ENCODE results near the gene ZBTB20. TPM values are rescaled to one million over a fixed set of nuclear protein-coding genes. Genes with fewer than 3 reads are reported as not detected.

ZBTB20 gene
- polyA plus RNA-seq, 3 donors, result 1.3 to 3.2 (median 2.0) TPM

DNA sequence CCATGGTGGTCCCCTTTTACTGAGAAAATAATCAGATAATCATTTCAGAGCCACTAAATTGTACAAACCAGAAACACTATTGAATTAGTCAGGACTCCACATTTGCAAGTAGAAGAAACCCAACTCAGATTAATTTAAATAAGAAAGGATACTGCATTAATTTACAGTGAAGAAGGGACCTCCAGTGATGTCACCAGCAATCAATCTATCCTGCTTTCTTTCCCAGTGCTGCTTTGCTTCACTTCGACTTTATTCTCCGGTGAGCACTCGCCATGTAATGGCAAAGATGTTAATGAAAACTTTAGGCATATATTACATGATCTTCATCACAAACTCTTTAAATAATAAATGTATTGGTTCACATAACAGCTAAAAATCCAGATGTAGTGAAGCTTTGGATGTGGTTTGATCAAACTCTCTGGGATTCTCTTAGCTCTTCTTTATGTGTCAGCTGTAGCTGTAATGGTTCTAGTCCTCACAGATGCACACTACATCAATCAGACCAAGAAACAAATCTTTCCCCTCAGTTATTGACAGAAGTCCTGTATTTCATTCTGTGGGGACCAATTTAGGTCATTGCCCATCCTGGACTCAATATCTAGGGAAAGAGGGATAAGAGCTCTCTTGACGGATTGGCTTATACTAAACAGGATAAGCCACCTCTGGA, 14.2 kb upstream of the ZBTB20 start:
- Mint-ChIP-seq H3K4me3 (no peak overlapping the region), H3K4me1 (no peaks in the 10 kb centered on the region), H3K27ac (no peak overlapping the region), H3K36me3 (no peaks in the 10 kb centered on the region), H3K27me3 (ENCODE audit: low read depth in 3 of 3) (peaks cover 0 to 6% (median 0%) of the 10 kb centered on the region in 3 donors), H3K9me3 (peaks cover 0 to 10% (median 6%) of the 10 kb centered on the region in 7 donors)
- DNase-seq, result no peak
- TF ChIP-seq, protein P1, sequence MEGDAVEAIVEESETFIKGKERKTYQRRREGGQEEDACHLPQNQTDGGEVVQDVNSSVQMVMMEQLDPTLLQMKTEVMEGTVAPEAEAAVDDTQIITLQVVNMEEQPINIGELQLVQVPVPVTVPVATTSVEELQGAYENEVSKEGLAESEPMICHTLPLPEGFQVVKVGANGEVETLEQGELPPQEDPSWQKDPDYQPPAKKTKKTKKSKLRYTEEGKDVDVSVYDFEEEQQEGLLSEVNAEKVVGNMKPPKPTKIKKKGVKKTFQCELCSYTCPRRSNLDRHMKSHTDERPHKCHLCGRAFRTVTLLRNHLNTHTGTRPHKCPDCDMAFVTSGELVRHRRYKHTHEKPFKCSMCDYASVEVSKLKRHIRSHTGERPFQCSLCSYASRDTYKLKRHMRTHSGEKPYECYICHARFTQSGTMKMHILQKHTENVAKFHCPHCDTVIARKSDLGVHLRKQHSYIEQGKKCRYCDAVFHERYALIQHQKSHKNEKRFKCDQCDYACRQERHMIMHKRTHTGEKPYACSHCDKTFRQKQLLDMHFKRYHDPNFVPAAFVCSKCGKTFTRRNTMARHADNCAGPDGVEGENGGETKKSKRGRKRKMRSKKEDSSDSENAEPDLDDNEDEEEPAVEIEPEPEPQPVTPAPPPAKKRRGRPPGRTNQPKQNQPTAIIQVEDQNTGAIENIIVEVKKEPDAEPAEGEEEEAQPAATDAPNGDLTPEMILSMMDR (IDR thresholded peaks at IDR 0.05), result no peak
- H4K20me1 ChIP-seq (ENCODE audit: insufficient read depth, low read length), result no peaks in the 10 kb centered on the region
- H3K79me2 ChIP-seq (ENCODE audit: insufficient read depth, low read length), result no peaks in the 10 kb centered on the region
- H3K4me2 ChIP-seq (replicated peaks; ENCODE audit: extremely low read depth, low read length, poor library complexity, severe bottlenecking), result no peak overlapping the region
- H2AFZ ChIP-seq (ENCODE audit: insufficient read depth, low read depth, low read length, poor library complexity, severe bottlenecking), result no peak overlapping the region
- H3K4me3 ChIP-seq (replicated peaks in 1 of 3; ENCODE audit: low read depth in 2 of 3, low read length in 3 of 3), result no peak overlapping the region
- no peak overlapping the region for H3K9ac ChIP-seq (ENCODE audit: insufficient read depth, low read length, poor library complexity, severe bottlenecking)
- no peaks in the 10 kb centered on the region for H3K36me3 ChIP-seq (replicated peaks in 1 of 2; ENCODE audit: control insufficient read depth in 1 of 2, insufficient read depth in 2 of 2, low read length in 2 of 2)
- 100% methylated on average over 1 of the region's 4 CpGs for WGBS (ENCODE audit: insufficient coverage)
- intact Hi-C loops (cut with micrococcal nuclease), result no loop called here
- no peaks in the 10 kb centered on the region for H3K4me1 ChIP-seq (ENCODE audit: control insufficient read depth in 1 of 2, insufficient read depth in 2 of 2, low read length in 2 of 2)
- H3K27me3 ChIP-seq (ENCODE audit: control insufficient read depth in 2 of 2, insufficient read depth in 2 of 2, low read length in 2 of 2), result no peaks in the 10 kb centered on the region
- H3K9me3 ChIP-seq (replicated peaks in 1 of 2; ENCODE audit: control insufficient read depth in 1 of 2, insufficient read depth in 1 of 2, low read length in 2 of 2), result no peaks in the 10 kb centered on the region
- no peak overlapping the region for H3K27ac ChIP-seq (ENCODE audit: low read depth in 1 of 2, low read length in 2 of 2)

DNA sequence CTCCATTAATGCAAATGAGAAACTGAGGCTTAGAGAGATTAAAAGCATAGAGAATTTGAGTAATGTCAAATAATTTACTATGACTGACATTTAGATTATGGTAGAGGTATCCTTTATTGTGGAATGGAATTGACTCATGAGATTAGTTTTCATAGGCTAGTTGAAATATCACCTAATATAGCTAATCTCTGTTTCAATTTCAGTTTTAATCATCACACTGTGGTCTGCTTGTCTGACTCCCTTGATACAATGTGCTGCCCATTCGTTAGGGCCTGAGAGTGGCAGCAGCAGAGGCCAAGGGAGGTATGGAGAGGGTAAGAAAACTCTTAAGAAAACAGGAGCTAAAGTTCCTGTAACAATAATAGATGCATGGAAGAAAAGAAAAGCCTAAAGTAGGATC, 13.2 kb upstream of the ZBTB20 start:
- H3K4me3 Mint-ChIP-seq, result no peak overlapping the region
- intact Hi-C loops (cut with micrococcal nuclease), result no loop called here

More for the DNA sequence above, 13.2 kb upstream of the ZBTB20 start:
- peaks cover 0 to 6% (median 0%) of the 10 kb centered on the region in 3 donors for H3K27me3 Mint-ChIP-seq (ENCODE audit: low read depth in 3 of 3)
- no peaks in the 10 kb centered on the region for H3K79me2 ChIP-seq (ENCODE audit: insufficient read depth, low read length)
- peaks cover 0 to 10% (median 6%) of the 10 kb centered on the region in 7 donors for H3K9me3 Mint-ChIP-seq
- H3K9me3 ChIP-seq (replicated peaks in 1 of 2; ENCODE audit: control insufficient read depth in 1 of 2, insufficient read depth in 1 of 2, low read length in 2 of 2), result no peaks in the 10 kb centered on the region
- H3K4me2 ChIP-seq (replicated peaks; ENCODE audit: extremely low read depth, low read length, poor library complexity, severe bottlenecking), result no peak overlapping the region
- H3K27ac Mint-ChIP-seq, result no peak overlapping the region
- WGBS (ENCODE audit: insufficient coverage), result no CpG with 5 or more reads among the region's 1 CpG
- H3K9ac ChIP-seq (ENCODE audit: insufficient read depth, low read length, poor library complexity, severe bottlenecking), result no peak overlapping the region
- H3K4me3 ChIP-seq (replicated peaks in 1 of 3; ENCODE audit: low read depth in 2 of 3, low read length in 3 of 3), result no peak overlapping the region
- no peaks in the 10 kb centered on the region for H3K36me3 Mint-ChIP-seq
- H3K27ac ChIP-seq (ENCODE audit: low read depth in 1 of 2, low read length in 2 of 2), result no peak overlapping the region
- no peak overlapping the region for H2AFZ ChIP-seq (ENCODE audit: insufficient read depth, low read depth, low read length, poor library complexity, severe bottlenecking)
- H3K4me1 ChIP-seq (ENCODE audit: control insufficient read depth in 1 of 2, insufficient read depth in 2 of 2, low read length in 2 of 2), result no peaks in the 10 kb centered on the region
- H3K27me3 ChIP-seq (ENCODE audit: control insufficient read depth in 2 of 2, insufficient read depth in 2 of 2, low read length in 2 of 2), result no peaks in the 10 kb centered on the region
- DNase-seq, result no peak
- H3K36me3 ChIP-seq (replicated peaks in 1 of 2; ENCODE audit: control insufficient read depth in 1 of 2, insufficient read depth in 2 of 2, low read length in 2 of 2), result no peaks in the 10 kb centered on the region
- H3K4me1 Mint-ChIP-seq, result no peaks in the 10 kb centered on the region
- no peaks in the 10 kb centered on the region for H4K20me1 ChIP-seq (ENCODE audit: insufficient read depth, low read length)
- TF ChIP-seq, protein P1 (IDR thresholded peaks at IDR 0.05), result no peak

Data from CD14-positive monocyte (primary cell).